Trophoblast cell (in vitro differentiated cells and primary cell): Measurements from ENCODE around the gene TSKS.

Experiments used
- DNase-seq, 2 donors: peaks; one replicate each; pipeline ENCODE4 v3.0.0-alpha.2; 2016
- H2AFZ ChIP-seq: 2 replicates; pipeline ENCODE4 v1.6.1; 2013; ENCODE audit warnings: low read length, moderate library complexity, mild to moderate bottlenecking; ENCODE audit not compliant: insufficient read depth, poor library complexity
- H2AK5ac ChIP-seq: 2 replicates; pipeline ENCODE4 v1.6.1; 2013; ENCODE audit warnings: mild to moderate bottlenecking, low read length
- H2BK120ac ChIP-seq: 2 replicates; pipeline ENCODE4 v1.6.1; 2013; ENCODE audit warnings: low read length, mild to moderate bottlenecking, moderate library complexity; ENCODE audit not compliant: insufficient read depth, poor library complexity
- H2BK12ac ChIP-seq: 2 replicates; pipeline ENCODE4 v1.6.1; 2013; ENCODE audit warnings: mild to moderate bottlenecking, low read length, moderate library complexity
- H2BK5ac ChIP-seq: 2 replicates; pipeline ENCODE4 v1.6.1; 2013; ENCODE audit warnings: low read length, low read depth, moderate library complexity, mild to moderate bottlenecking; ENCODE audit not compliant: poor library complexity
- H3K14ac ChIP-seq: 2 replicates; pipeline ENCODE4 v1.6.1; 2013; ENCODE audit warnings: mild to moderate bottlenecking, low read length
- H3K18ac ChIP-seq: 2 replicates; pipeline ENCODE4 v1.6.1; 2013; ENCODE audit warnings: mild to moderate bottlenecking, low read length
- H3K23ac ChIP-seq: 2 replicates; pipeline ENCODE4 v1.6.1; 2013; ENCODE audit warnings: low read length
- H3K27ac ChIP-seq: 2 replicates; pipeline ENCODE4 v1.5.1; 2013; ENCODE audit warnings: low read depth, mild to moderate bottlenecking, inconsistent platforms, low read length, moderate library complexity
- H3K27me3 ChIP-seq: 2 replicates; pipeline ENCODE4 v1.6.1; 2013; ENCODE audit warnings: inconsistent platforms, mild to moderate bottlenecking, low read length, moderate library complexity; ENCODE audit not compliant: insufficient read depth
- H3K36me3 ChIP-seq, 2 experiments: 1 replicate in 1 of 2; 2 replicates in 1 of 2; pipeline ENCODE4 v1.6.1; 2013; ENCODE audit warnings: low read length in 2 of 2, mild to moderate bottlenecking in 2 of 2, moderate library complexity in 1 of 2; ENCODE audit not compliant: insufficient read depth in 2 of 2, control insufficient read depth in 1 of 2
- H3K4ac ChIP-seq: 2 replicates; pipeline ENCODE4 v1.6.1; 2013; ENCODE audit warnings: low read depth, mild to moderate bottlenecking, low read length, moderate library complexity
- H3K4me1 ChIP-seq, 2 experiments: 1 replicate in 1 of 2; 2 replicates in 1 of 2; pipeline ENCODE4 v1.6.1; 2013; ENCODE audit warnings: low read length in 2 of 2, mild to moderate bottlenecking in 2 of 2, moderate library complexity in 1 of 2; ENCODE audit not compliant: insufficient read depth in 2 of 2, control insufficient read depth in 1 of 2
- H3K4me2 ChIP-seq: 2 replicates; pipeline ENCODE4 v1.6.1; 2013; ENCODE audit warnings: inconsistent platforms, mild to moderate bottlenecking, low read length, moderate library complexity
- H3K4me3 ChIP-seq: 2 replicates; pipeline ENCODE4 v1.5.1; 2013; ENCODE audit warnings: mild to moderate bottlenecking, low read depth, low read length, inconsistent platforms
- H3K79me1 ChIP-seq: one replicate; pipeline ENCODE4 v1.6.1; 2013; ENCODE audit warnings: low read length
- H3K79me2 ChIP-seq: 2 replicates; pipeline ENCODE4 v1.6.1; 2013; ENCODE audit warnings: low read length, mild to moderate bottlenecking; ENCODE audit not compliant: control insufficient read depth, insufficient read depth, poor library complexity
- H3K9ac ChIP-seq: 2 replicates; pipeline ENCODE4 v1.6.1; 2013; ENCODE audit warnings: mild to moderate bottlenecking, low read length
- H3K9me3 ChIP-seq: 2 replicates; pipeline ENCODE4 v1.6.1; 2013; ENCODE audit warnings: low read depth, mild to moderate bottlenecking, control low read depth, inconsistent platforms, low read length; ENCODE audit not compliant: insufficient read depth
- H4K12ac ChIP-seq: 2 replicates; pipeline ENCODE4 v1.6.1; 2013; ENCODE audit warnings: low read depth, mild to moderate bottlenecking, low read length, moderate library complexity
- H4K8ac ChIP-seq: 2 replicates; pipeline ENCODE4 v1.6.1; 2013; ENCODE audit warnings: low read depth, mild to moderate bottlenecking, low read length, moderate library complexity
- H4K91ac ChIP-seq: one replicate; pipeline ENCODE4 v1.6.1; 2013; ENCODE audit warnings: low read depth, mild to moderate bottlenecking, low read length, moderate library complexity
- WGBS: extraction: QIAGEN DNeasy Blood & Tissue Kit; methylation state at CpG from one replicate; pipeline ENCODE4 v1.1.7; 2013; ENCODE audit warnings: missing lambda C conversion rate; ENCODE audit not compliant: insufficient read length, insufficient coverage; ENCODE audit errors: extremely low coverage; 5-methylcytosine and 5-hydroxymethylcytosine counted together

TSKS gene

GRCh38 chr19:49774969-49775368 lies 11.9 kb upstream of the TSKS start:
- Histone ChIP-seq H3K36me3 (peaks cover 21 to 25% of the 10 kb centered on the region in 2 experiments), H2BK5ac (no peak overlapping the region), H3K9ac (no peak overlapping the region), H2BK120ac (no peak overlapping the region), H3K9me3 (no peaks in the 10 kb centered on the region), H3K4ac (no peak overlapping the region), H2BK12ac (no peak overlapping the region), H3K27me3 (no peaks in the 10 kb centered on the region), H2AK5ac (no peak overlapping the region), H3K79me2 (no peaks in the 10 kb centered on the region), H2AFZ (no peak overlapping the region), H4K12ac (no peak overlapping the region), H3K18ac (no peak overlapping the region), H3K23ac (no peak overlapping the region), H3K79me1 (no peaks in the 10 kb centered on the region), H3K27ac (peak overlapping the region; percentile 33), H4K8ac (no peak overlapping the region), H3K4me1 (peaks cover 6 to 8% of the 10 kb centered on the region in 2 experiments), H3K4me3 (no peak overlapping the region), H3K4me2 (no peak overlapping the region), H3K14ac (no peak overlapping the region), H4K91ac (no peak overlapping the region)
- no CpG with 5 or more reads among the region's 8 CpGs for WGBS
- DNase-seq, result no peak

GRCh38 chr19:49773663-49774350 lies 10.7 kb upstream of the TSKS start:
- Histone ChIP-seq H2AFZ (no peak overlapping the region), H3K27me3 (no peaks in the 10 kb centered on the region), H3K4me3 (no peak overlapping the region), H3K4me1 (peaks cover 6 to 8% of the 10 kb centered on the region in 2 experiments), H2BK12ac (no peak overlapping the region), H2AK5ac (no peak overlapping the region), H3K23ac (no peak overlapping the region), H4K8ac (no peak overlapping the region), H3K79me1 (no peaks in the 10 kb centered on the region), H2BK120ac (no peak overlapping the region), H4K12ac (no peak overlapping the region), H3K27ac (no peak overlapping the region), H2BK5ac (no peak overlapping the region), H3K36me3 (peaks cover 21 to 25% of the 10 kb centered on the region in 2 experiments), H3K9ac (no peak overlapping the region), H3K4me2 (no peak overlapping the region), H3K14ac (no peak overlapping the region), H3K9me3 (no peaks in the 10 kb centered on the region), H4K91ac (peak overlapping the region; percentile 25), H3K18ac (no peak overlapping the region), H3K79me2 (no peaks in the 10 kb centered on the region), H3K4ac (no peak overlapping the region)
- no peak for DNase-seq
- WGBS, result no CpG with 5 or more reads among the region's 8 CpGs

GRCh38 chr19:49772850-49773432 lies 9.8 kb upstream of the TSKS start:
- Histone ChIP-seq H3K79me2 (peaks cover 3% of the 10 kb centered on the region), H3K27me3 (no peaks in the 10 kb centered on the region), H2AFZ (no peak overlapping the region), H3K4ac (peak overlapping the region; percentile 2), H4K8ac (no peak overlapping the region), H2AK5ac (no peak overlapping the region), H3K36me3 (peaks cover 21 to 25% of the 10 kb centered on the region in 2 experiments), H3K27ac (no peak overlapping the region), H4K12ac (no peak overlapping the region), H3K9me3 (no peaks in the 10 kb centered on the region), H2BK5ac (no peak overlapping the region), H3K23ac (no peak overlapping the region), H3K14ac (no peak overlapping the region), H3K4me3 (no peak overlapping the region), H3K18ac (no peak overlapping the region), H3K4me2 (no peak overlapping the region), H4K91ac (no peak overlapping the region), H3K79me1 (no peaks in the 10 kb centered on the region), H3K4me1 (peaks cover 12 to 14% of the 10 kb centered on the region in 2 experiments), H3K9ac (no peak overlapping the region), H2BK12ac (no peak overlapping the region), H2BK120ac (peak overlapping the region; percentile 25)
- WGBS, result no CpG with 5 or more reads among the region's 10 CpGs
- no peak for DNase-seq

- H3K79me2 ChIP-seq, result peaks cover 11% of the 10 kb centered on the region
- no CpG with 5 or more reads among the region's 13 CpGs for WGBS
Observed at GRCh38 chr19:49771674-49772139, 8.6 kb upstream of the TSKS start.

More at GRCh38 chr19:49771674-49772139, 8.6 kb upstream of the TSKS start:
- Histone ChIP-seq H3K4me3 (no peak overlapping the region), H3K14ac (no peak overlapping the region), H2AFZ (no peak overlapping the region), H3K18ac (no peak overlapping the region), H3K4me2 (no peak overlapping the region), H4K12ac (no peak overlapping the region), H3K9ac (no peak overlapping the region), H3K4me1 (peaks cover 17 to 20% of the 10 kb centered on the region in 2 experiments), H3K4ac (no peak overlapping the region), H2BK5ac (no peak overlapping the region), H4K91ac (no peak overlapping the region), H2BK12ac (no peak overlapping the region), H3K9me3 (no peaks in the 10 kb centered on the region), H3K27me3 (no peaks in the 10 kb centered on the region), H2BK120ac (no peak overlapping the region), H3K27ac (no peak overlapping the region), H3K79me1 (peaks cover 9% of the 10 kb centered on the region), H3K36me3 (peaks cover 19 to 25% of the 10 kb centered on the region in 2 experiments), H3K23ac (no peak overlapping the region), H4K8ac (no peak overlapping the region), H2AK5ac (no peak overlapping the region)
- DNase-seq, result no peak
